Activated gamma-delta T cell treated with Interleukin-2 at 50 U/mL for 16 hours (primary cell): ENCODE data around the gene SAMD10.

Experiments
- DNase-seq: peaks from one replicate; pipeline ENCODE4 v3.0.0-alpha.2; 2020

Gene SAMD10

DNA sequence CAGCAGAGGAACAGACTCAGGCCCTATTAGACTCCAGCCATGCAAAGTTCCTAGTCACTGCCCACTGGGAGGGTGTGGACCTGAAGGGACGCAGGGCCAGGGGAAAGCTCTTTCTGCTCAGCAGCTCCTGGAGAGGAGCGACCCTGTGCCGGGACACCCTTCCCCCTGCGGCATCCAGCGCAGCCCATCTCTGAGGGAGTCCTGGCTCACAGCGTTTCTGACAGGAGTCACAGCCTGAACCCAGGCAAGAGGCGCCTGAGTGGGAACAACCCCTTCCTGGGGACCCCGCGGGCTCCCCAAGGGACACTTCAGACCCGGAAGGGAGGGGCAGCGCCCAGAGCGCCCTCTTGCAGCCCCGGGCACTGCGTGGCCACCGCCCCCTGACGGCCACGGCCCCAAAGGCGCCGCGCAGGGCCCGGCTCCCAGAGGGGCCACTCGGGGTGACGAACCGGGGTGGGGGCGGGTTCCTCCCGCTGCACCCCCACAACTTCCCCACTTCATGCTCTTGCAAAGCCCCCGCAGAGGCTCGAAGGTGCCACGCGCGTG is 24.1 kb downstream of the SAMD10 start:
- DNase-seq, result peak; percentile 36

DNA sequence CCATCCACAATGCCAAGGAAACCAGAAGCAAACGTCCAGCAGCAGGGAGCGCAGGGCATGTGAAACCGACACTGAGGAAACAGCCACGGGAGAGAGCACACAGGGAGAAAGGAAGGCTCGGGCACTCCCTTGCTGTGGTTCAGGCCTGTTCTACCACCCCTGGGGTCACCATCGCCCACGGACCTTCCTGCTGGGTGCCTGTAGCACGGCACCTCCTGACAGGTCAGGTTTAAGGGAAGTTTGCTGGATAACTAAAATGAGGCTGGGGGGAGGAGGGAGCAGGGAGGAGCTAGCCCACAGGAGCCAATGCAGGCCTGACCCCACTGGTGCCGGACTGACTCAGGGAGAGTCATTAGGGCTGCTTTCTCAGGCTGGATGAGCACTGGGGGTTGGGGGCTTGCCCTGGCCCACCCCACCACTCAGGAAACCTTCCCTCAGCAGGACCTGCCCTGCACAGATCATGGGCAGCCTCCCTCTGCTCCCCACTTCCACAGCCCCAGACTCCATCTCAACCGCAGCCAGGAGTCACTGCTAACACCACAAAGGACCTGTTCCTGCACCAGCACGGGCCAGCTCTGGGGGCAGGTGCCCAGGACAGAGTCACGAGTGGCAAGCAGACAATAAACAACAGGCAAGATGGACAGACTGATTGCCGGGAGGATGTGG is 25.5 kb downstream of the SAMD10 start:
- DNase-seq, result no peak

DNA sequence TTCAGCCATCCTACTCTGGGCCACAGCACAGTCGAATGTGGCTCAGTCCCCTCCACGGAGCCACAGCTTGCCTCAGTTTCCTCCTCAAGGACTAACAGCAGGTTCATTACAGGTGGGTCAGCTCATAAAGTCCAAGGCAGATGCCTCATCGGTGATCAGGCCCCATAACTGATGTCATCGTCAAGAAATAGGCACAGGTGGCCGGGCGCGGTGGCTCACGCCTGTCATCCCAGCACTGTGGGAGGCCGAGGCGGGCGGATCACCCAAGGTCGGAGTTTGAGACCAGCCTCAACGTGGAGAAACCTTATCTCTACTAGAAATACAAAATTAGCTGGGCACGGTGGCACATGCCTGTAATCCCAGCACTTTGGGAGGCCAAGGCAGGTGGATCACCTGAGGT is 26.7 kb downstream of the SAMD10 start:
- no peak for DNase-seq

DNA sequence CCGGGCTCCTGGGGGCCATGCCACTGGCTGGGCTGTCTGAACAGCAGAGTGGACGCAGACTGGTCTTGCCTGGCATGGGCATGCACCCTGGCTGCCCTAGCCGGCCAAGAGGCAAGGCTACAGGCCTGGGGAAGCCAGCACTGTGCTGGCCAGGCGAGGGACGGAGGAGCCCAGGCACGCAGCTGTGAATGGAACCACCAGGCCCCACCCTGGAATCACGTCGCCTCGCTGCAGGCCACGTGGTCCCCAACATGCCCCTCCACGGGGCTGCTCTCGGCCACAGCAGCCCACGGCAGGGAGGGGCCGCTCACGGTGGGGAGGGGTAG is 27.3 kb downstream of the SAMD10 start:
- no peak for DNase-seq

DNA sequence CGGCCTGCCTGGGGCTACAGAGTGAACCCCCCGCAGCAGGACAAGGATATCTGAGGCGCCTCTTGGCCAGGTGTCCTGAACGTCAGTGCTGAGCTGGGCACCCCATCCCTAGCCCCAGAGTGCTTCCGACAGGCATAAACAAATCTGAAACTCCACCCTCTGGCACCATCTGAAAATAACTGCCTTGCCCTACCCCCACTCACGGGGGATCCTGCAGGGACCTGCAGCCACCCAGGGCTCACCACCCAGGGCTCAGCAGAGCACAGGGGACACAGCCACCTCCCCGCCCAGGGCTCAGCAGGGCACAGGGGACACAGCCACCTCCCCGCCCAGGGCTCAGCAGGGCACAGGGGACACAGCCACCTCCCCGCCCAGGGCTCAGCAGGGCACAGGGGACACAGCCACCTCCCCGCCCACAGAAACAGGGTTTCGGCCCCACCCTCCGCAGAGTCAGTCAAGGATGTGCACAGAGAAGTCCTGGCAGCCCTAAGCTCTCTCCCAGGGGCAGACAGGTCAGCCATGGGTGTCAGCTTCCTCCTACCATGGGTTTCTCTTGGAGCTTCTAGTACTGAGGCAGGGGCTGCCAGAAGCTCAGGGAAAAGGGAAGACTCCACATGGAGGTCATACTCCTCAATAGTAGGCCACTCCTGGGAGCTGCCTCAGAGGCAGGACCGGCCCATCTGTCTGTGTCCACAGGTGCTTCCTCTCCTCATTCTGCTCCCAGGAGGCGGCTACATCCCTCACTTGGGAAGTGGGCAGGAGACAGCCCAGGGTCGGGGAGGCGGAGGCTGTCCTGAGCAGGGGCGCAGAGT is 27.8 kb downstream of the SAMD10 start:
- no peak for DNase-seq

DNA sequence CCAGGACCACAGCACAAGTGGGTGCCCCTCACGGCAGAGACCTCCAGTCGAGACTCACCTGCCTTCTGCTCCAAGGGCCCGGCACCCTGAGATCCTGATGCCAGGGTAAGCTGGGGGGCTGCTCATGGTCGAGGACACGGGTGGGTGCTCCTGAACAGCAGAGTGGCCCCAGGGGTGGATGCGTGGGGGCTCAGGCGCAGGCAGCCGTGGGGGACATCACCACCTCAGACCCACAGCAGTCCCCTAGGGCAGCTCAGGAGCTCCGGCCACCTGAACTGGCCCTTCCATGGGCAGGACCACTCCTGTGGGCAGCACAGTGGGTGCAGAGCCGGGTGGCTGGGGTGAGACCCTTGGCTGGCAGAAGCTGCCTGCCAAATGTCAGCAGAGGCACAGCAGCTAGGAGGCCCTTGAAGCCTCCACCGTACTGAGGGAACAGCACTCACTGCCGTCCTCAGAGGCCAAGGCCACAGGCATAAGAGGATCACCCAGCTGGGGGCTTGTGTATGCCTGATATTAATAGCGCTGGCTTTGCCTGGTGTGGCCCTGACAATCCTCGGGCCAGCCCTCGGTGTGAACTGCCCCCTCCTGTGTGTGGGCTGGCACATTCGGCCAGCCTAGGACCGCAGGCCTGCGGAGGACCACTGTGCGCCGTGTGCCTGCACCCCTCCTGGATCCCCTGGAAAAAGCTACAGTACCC is 28.6 kb downstream of the SAMD10 start:
- DNase-seq, result no peak

DNA sequence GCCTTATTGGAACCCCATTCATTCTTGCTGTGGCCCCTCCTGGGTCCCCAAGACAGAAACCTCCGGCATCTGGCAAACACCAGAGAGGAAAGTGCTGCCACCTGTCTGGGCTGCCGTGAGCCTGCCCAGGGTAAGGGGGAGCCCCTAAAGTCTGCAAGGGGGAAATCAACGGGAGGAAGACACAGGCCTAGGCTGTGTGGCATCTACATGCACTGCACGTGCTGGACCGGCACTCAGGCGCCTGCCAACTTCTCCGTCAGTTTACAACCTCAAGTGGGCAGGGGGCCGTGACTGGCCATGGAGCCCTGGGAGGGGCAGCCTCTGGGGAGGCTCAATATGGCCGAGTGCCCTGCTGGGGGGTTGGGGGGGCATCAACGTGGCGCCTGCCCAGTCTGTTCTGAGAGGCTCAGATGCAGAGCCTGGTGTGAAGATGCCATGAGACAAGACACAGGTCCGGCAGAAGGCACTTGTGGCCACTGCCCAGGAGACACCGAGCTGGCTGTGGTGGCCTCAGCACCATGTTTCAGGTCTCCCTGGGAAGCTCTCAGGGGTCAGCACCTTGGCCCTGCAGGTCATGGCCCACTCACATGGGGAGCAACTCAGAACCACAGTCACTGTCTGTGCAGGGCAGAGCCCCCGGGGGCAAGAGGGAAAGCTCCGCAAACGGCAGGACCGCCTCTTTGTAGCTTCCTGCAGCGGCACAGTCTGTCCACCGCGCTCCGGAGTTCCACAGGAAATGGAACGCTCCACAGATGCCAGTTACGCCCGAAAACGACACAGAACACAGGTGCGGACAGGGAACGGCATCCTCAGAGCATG is 31.6 kb downstream of the SAMD10 start:
- DNase-seq, result no peak

DNA sequence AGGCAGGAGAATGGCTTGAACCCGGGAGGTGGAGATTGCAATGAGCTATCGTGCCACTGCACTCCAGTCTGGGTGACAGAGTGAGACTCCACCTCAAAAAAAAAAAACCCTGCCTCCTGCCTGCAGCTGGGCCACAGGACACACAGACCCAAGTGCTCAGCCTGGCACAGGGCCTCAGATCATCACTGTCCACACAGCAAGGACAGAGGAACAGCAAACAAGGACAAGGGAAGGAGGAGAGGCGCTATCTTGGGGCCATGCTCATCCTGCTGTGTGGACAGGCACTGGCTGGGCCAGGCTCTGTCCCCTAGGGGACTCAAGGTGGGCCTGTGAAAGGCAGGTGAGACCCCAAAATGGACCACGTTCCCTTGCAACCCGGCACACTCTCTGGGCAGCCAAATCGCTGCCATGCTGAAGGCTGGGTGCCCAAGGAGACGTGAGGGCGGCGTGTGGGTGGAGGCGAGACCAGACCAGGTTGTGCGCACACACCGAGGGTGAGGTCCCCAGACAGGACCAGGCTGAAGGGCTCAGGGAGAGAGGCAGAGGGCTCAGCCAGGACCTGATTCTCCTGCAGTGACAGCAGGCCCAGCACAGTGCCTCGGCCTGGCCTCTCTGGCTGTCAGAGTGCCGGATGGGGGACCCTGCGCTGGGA is 32.3 kb downstream of the SAMD10 start:
- no peak for DNase-seq

DNA sequence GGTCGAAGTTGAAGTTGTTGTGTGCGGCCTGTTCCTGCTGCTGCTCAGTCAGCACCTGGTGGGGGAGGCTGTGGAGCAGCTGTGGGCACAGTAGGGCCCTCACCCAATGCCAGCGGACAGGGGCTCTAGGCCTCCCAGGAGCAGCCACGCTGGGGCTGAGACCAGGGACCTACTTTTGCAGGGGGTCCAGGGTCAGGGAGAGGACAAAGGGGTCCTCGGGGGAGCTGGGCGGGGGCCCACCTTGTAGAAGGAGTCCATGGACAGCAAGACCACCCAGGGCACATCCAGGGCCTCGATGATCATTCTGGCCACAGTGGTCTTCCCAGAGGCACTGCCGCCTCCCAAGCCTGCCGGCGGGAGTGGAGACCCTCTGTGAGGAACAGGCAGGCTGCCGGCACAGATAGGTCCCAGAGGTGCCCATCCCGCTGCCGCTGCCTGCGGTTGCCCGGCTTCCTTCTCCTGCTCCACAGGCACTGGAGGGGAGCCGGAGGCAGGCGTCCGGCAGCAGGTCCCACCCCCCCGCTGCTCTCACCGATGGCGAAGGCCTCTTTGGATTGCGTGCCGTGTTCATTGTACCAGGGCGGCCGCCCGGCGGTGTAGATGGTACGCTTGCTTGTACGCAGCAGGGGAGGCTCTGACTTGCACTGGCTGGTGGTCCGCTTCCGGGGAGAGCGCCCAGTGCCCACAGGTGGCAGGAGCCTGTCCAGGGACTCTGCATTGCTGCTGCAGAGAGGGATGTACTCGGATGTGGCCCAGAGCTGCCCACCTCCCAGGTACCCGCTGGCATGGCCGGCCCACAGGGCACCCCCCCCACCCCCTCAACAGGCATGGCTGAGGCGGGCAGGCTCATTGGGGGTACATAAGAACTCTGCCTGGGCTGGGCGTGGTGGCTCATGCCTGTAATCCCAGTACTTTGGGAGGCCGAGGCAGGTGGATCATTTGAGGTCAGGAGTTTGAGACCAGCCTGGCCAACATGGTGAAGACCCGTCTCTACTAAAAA is 33.2 kb downstream of the SAMD10 start:
- no peak for DNase-seq

DNA sequence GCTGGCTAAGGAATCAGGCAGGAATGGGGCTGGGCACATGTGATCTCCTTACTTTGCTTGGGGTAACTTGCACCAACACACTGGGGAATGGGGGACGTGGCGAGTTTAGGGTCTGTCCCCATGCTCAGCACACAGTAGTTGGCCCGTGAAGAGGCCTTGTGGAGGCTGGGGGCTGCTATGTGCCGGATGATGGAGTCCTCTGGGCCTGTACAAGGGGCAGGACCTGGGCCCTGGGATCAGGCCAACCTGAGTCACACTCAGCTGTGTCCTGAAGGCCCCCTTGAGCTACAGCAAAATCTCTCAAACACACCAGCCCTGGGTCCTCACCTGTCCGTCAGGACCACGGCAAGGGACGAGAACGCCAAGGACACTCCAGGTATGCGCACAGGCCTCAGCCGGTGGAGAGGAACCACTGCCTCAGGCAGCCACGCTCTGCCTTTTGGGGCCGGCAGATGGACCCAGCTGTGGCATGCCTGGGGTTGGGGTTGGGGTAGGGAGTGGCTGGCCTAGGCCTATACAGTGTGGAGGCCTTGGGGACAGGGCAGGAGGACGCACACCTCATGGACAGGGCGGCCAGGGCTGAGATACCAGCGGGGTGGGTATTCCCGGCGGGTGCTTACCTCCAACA is 34.3 kb downstream of the SAMD10 start:
- DNase-seq, result no peak

DNA sequence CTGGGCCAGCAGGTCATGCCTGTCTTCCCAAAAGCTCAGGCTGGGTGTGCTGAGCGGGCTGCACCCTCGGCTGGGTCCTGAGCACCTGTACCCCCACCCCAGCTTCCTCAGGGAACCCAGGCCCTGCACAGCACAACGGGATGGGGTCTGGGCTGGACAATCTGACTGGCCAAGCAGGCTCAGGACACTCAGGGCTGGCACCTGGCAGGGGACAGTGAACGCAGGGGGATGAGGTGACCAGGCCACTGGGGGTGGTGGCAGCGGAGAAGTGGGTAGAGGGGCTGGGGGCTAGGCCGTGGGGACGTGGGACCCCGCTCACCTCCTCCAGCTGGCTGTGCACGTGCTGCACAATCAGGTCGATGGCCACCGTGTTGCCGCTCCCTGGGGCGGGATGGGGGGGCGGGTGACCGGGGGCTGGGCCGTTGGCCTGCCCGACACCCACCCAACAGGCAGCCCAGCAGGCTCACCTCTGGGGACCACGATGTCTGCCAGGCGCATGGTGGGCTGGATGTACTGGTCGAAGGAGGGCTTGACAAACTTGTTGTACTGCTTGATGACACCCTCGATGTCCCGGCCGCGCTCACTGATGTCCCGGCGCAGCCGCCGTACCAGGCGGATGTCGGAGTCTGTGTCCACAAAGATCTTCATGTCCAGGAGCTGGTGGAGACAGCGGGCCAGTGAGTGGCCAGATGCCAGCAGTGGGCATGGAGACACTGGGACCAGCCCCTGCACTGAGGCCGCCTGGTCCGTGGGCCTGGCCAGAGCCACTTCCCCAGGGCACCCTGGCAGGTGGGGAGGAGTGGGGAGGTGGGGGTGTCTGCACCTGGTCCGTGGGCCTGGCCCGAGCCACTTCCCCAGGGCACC is 35.1 kb downstream of the SAMD10 start:
- no peak for DNase-seq

DNA sequence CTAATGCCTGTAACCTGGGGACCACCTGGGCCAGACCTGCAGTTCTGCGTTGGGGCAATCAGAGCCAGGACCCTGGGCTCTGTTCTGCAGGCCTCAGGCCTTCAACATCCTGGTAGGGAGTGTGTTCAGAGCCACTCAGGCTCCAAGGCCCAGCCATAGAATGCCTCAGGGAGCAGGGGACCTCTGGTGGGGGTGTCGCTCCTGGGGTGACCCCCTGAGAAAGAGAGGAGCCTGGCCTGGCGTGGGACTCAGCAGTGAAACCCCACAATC is 35.7 kb downstream of the SAMD10 start:
- DNase-seq, result no peak

DNA sequence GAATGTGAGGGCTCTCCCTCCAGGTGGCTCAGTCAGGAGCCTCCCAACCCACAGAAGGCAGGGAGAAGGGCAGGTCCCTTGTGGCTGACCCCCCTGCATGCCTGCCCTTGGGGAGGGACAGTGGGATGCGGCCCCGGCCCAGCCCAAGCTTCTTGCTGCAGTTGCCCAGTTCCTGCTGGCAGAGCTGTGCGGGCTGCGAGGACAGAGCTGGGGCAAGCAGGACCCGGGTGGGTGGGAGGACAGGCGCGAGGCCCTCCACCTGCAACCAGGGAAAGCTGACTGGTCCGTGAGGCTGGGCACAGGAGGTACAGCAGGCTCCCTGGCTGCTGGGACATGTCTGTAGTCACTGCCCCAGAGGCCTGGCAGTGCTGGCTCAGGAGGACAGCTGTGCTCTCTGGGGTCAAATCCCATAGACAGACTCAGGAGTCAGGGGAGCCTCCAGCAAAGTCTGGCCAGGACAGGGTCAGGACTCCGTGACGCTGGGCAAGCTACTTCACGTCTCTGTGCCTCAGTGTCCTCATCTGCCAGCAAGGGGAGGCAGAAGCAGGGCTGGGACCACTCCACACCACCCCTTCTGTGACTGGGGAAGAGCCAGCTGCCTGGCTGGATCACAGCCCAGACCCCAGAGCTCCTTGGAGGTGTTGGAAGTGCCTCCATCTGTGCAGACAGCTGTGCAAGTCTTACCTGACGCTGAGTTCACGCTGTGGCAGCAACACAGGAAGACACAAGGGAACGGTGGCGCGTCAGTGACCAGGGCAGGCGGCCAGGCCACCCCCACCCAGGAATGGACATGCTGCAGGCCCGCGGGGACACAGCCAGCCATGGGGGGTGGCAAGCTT is 36.3 kb downstream of the SAMD10 start:
- DNase-seq, result no peak

DNA sequence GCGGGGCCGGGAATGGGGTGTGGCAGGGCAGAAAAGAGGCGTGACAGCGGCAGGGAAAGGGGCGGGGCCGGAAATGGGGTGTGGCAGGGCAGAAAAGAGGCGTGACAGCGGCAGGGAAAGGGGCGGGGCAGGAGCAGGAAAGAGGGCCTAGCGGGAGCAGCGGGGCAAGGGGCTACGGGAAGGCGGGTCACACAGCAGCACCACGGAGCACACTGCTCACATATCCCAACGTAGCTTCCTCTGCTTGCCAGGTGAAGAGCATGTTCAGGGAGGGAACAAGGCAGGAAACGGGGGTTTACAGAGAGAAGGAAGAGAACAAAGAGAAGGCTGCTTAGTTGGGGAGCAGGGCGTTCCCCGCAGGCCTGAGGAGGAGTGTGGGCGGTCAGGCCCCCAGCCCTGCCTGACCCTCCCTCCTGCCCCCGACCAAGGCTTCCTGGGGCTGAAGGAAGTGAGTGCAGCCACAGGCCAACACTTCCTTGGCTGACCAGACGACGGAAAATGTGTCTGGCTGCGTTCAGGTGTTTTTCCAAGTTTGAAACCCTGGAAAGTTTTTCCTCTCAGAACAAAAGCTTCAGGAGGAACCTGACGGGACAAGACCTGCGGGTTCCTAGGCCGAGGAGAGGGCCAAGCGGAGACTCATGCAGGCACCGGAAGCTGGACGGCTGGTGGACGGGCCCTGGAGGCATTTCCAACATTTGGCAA is 37.0 kb downstream of the SAMD10 start:
- no peak for DNase-seq

DNA sequence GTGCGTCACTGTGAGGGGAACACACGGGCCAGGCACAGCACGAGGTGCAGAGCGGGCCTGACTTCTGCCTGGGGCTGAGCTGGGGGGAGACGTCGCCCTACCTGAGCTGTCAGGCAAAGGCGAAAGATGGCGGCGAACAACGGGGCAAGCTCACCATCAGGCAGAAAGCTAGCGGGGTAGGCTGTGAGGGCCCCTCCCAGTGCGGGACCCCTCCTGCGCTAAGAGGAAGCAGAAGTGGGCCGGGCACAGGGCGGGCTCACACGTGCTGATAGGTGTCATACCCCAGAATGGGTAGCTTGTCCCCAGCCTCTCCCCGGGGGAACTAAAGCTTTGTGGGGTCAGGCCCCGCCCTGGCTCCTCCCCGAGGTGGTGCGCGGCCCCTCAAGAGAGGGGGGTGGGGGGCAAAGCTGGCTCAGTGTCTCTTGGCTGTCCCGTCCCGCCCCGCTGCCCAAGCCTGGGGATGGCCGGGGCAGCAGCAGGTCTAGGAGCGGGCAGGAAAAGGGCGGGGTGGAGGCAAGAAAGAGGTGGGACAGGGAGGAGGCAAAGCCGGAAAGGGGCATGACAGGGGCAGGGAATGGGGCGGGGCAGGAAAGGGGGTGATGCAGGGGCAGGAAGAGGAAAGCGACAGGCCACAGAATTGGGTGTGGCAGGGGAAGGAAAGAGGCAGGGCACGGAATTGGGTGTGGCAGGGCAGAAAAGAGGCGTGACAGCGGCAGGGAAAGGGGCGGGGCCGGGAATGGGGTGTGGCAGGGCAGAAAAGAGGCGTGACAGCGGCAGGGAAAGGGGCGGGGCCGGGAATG is 38.0 kb downstream of the SAMD10 start:
- DNase-seq, result peak; percentile 74

DNA sequence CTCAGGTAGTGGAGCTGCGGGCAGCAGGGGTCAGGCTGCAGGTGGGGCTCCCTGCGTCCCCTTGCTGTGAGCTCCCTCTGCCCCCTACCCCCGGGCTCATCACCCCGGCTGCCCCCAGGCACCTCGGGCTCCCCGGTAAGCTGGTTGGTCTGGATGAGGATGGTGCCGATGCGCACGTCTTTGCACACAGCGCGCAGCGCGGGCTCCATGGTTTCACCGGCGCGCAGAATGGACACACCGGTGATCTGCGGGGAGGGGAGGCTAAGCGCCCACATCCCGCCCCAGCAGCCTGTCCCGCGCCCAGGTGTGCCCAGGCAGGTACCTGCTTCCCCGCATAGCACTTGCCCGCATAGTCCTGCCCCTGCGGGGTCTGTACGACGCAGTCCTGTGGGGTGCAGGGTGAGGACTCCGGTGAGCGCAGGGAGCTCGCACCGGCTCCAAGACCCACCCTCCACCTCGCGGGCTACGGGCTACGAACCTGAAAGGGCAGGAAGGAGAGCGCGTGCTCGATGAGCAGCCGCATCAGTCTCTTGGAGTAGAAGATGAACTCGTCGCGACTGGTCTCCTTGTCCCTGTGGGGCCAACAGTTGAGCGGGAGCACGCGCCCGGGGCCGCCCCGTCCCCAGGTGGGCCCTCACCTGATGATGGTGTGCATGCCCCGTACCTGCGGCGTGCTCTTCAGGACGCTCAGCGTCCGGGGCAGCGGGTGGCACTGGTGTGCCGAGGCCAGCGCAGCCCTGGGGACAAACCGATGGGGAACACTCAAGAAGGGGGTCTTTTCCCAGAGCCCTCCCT is 38.8 kb downstream of the SAMD10 start:
- DNase-seq, result no peak

DNA sequence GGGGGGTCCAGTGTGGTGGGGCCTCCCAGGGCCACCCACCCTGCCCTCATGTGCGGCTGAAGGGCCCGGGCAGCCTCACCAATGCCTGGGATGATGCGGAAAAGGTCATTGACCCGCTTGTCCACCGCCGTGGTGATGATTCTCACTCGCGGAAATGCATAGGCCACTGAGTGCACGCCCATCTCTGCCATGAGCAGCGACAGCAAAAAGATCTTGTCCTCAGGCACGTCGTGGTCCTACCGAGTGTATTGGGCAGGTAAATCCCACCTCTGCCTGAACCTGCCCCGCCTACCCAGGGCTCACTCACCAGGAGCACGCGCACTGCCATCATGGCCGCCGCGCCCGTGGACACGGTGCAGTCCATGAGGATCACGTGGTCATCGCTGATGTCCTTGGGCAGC is 39.4 kb downstream of the SAMD10 start:
- no peak for DNase-seq
